Measurements from ENCODE around the gene IRF4.

The IRF4 gene

GRCh38 chr6:399785-400534, 8.4 kb downstream of the IRF4 start:
- no peak for DNase-seq

- no peak for DNase-seq
Observed at GRCh38 chr6:400815-401214, 9.3 kb downstream of the IRF4 start.

GRCh38 chr6:401239-401993, 9.9 kb downstream of the IRF4 start:
- no peak for DNase-seq

- no peak for DNase-seq
Observed at GRCh38 chr6:401994-402640, 10.6 kb downstream of the IRF4 start.

- DNase-seq, result no peak
Observed at GRCh38 chr6:402901-403658, 11.5 kb downstream of the IRF4 start.

- DNase-seq, result no peak
Observed at GRCh38 chr6:403659-404655, 12.4 kb downstream of the IRF4 start.

GRCh38 chr6:404685-405423, 13.3 kb downstream of the IRF4 start:
- DNase-seq, result no peak

GRCh38 chr6:408148-408547, 16.6 kb downstream of the IRF4 start:
- DNase-seq, result no peak

GRCh38 chr6:408599-409102, 17.1 kb downstream of the IRF4 start:
- DNase-seq, result peak; percentile 22

- no peak for DNase-seq
Observed at GRCh38 chr6:409370-409972, 17.9 kb downstream of the IRF4 start.

- DNase-seq, result no peak
Observed at GRCh38 chr6:410555-411395, 19.2 kb downstream of the IRF4 start.

GRCh38 chr6:411402-412145, 20.0 kb downstream of the IRF4 start:
- no peak for DNase-seq

- no peak for DNase-seq
Observed at GRCh38 chr6:412146-412886, 20.8 kb downstream of the IRF4 start.

- no peak for DNase-seq
Observed at GRCh38 chr6:414447-414846, 22.9 kb downstream of the IRF4 start.

GRCh38 chr6:415087-415486, 23.5 kb downstream of the IRF4 start:
- no peak for DNase-seq

GRCh38 chr6:421211-421610, 29.7 kb downstream of the IRF4 start:
- DNase-seq, result no peak

- DNase-seq, result peak; percentile 66
Observed at GRCh38 chr6:422433-423054, 31.0 kb downstream of the IRF4 start.

Measured in amniotic stem cell (primary cell).